Endothelial cell of umbilical vein (primary cell): ENCODE data around the gene TJP3. TPM values are rescaled to one million over a fixed set of nuclear protein-coding genes. Genes with fewer than 3 reads are reported as not detected.

Source experiments
- BruUV-seq: library from RNA; stranded (reverse); fragments of 400-500 nt; replicated peaks from 2 replicates; lab custom pipeline; 2021; lab: Mats Ljungman, UMichigan
- CTCF ChIA-PET: fragments of 300-600, 350-600 bp; sonication (Branson Sonifier 250); formaldehyde crosslinking; loops from one replicate; lab custom pipeline; 2021; ENCODE audit warnings: antibody characterized with exemption, inconsistent platforms; lab: Charles Lee
- POLR2A ChIA-PET: fragments of 300-600, 350-600 bp; sonication (Branson Sonifier 250); formaldehyde crosslinking; loops from one replicate; lab custom pipeline; 2021; ENCODE audit warnings: antibody characterized with exemption, inconsistent platforms; lab: Charles Lee
- DNase-seq: peaks from one replicate; pipeline ENCODE4 v3.0.0-alpha.2; 2011; ENCODE audit warnings: low read depth, low spot score
- FAIRE-seq: peaks from 2 replicates; lab custom pipeline; 2011; peaks lifted over from hg19 to GRCh38; lab: Jason Lieb, UNC
- H2AFZ ChIP-seq: 2 replicates; pipeline ENCODE4 v1.6.0; 2012; ENCODE audit warnings: low read depth, low read length, control low read depth, inconsistent platforms
- H3K27ac ChIP-seq: 2 replicates; pipeline ENCODE4 v1.5.1; 2011; ENCODE audit warnings: low read depth, mild to moderate bottlenecking, control low read depth, low read length, moderate library complexity; ENCODE audit not compliant: insufficient read depth
- H3K27me3 ChIP-seq, 2 experiments: 2 replicates each; pipeline versions ENCODE4 v1.6.0 to v1.6.1; 2011; ENCODE audit warnings: low read length in 2 of 2, mixed read lengths in 1 of 2; ENCODE audit not compliant: control insufficient read depth in 2 of 2, insufficient read depth in 2 of 2
- H3K36me3 ChIP-seq, 2 experiments: 2 replicates in 1 of 2; 3 replicates in 1 of 2; pipeline ENCODE4 v1.5.1; 2011; ENCODE audit warnings: low read length in 2 of 2, mild to moderate bottlenecking in 1 of 2, moderate library complexity in 1 of 2; ENCODE audit not compliant: control insufficient read depth in 2 of 2, insufficient read depth in 2 of 2; ENCODE audit errors: extremely low read depth in 1 of 2
- H3K4me1 ChIP-seq: 3 replicates; pipeline ENCODE4 v1.5.1; 2011; ENCODE audit warnings: mild to moderate bottlenecking, low read length; ENCODE audit not compliant: control insufficient read depth, insufficient read depth; ENCODE audit errors: extremely low read depth
- H3K4me2 ChIP-seq: 2 replicates; pipeline ENCODE4 v1.6.1; 2011; ENCODE audit warnings: low read length, control low read depth, mixed read lengths; ENCODE audit not compliant: insufficient read depth
- H3K4me3 ChIP-seq, 3 experiments: fragments of 200-600 bp in 1 of 3; sonication (generic), shearing (Covaris generic) in 1 of 3; replicated peaks in 1 of 3; 2 replicates each; pipeline ENCODE4 v1.5.1; 2011 to 2016; ENCODE audit warnings: control low read depth in 3 of 3, low read length in 3 of 3, mild to moderate bottlenecking in 2 of 3, inconsistent platforms in 1 of 3, low read depth in 1 of 3, moderate library complexity in 1 of 3; ENCODE audit not compliant: insufficient read depth in 1 of 3
- H3K79me2 ChIP-seq: 2 replicates; pipeline ENCODE4 v1.6.0; 2012; ENCODE audit warnings: low read length, inconsistent platforms; ENCODE audit not compliant: control insufficient read depth, insufficient read depth
- H3K9ac ChIP-seq: replicated peaks from 2 replicates; pipeline ENCODE3; 2011; ENCODE audit warnings: low read length, control low read depth; ENCODE audit not compliant: insufficient read depth; ENCODE audit errors: extremely low read depth
- H3K9me1 ChIP-seq: replicated peaks from 3 replicates; pipeline ENCODE4 v1.6.0; 2011; ENCODE audit warnings: mild to moderate bottlenecking, low read length; ENCODE audit not compliant: control insufficient read depth, insufficient read depth; ENCODE audit errors: extremely low read depth
- H3K9me3 ChIP-seq: replicated peaks from 2 replicates; pipeline ENCODE4 v1.5.1; 2012; ENCODE audit warnings: low read length, inconsistent platforms; ENCODE audit not compliant: control insufficient read depth, insufficient read depth
- H4K20me1 ChIP-seq: replicated peaks from 2 replicates; pipeline ENCODE3; 2011; ENCODE audit warnings: mild to moderate bottlenecking, low read length; ENCODE audit not compliant: control insufficient read depth, insufficient read depth; ENCODE audit errors: extremely low read depth
- EZH2 ChIP-seq: IDR thresholded peaks from 2 replicates; pipeline ENCODE4 v1.6.1; 2012; ENCODE audit warnings: borderline replicate concordance, low read depth, mild to moderate bottlenecking, moderate library complexity, low read length, inconsistent platforms; ENCODE audit not compliant: severe bottlenecking
- GATA2 ChIP-seq: IDR thresholded peaks from 2 replicates; pipeline ENCODE4 v1.7.0; 2011; ENCODE audit warnings: low read depth, mild to moderate bottlenecking, moderate library complexity, mixed read lengths, low read length; ENCODE audit not compliant: insufficient read length, insufficient read depth
- dilution Hi-C: fragments of 300-500 bp; cut with MboI; formaldehyde crosslinking; loops from one replicate; pipeline ENCODE4 v1.15.0; 2019; ENCODE audit warnings: low sequenced_read_pairs; ENCODE audit not compliant: extremely low pct_ligation_motif_present
- intact Hi-C: fragments of 100-400 bp; cut with micrococcal nuclease; formaldehyde crosslinking; loops from one replicate; pipeline ENCODE4 v1.10.0; 2022
- polyA plus RNA-seq, 4 experiments: library from polyadenylated mRNA; depleted of rRNA in 3 of 4; stranded (reverse) in 3 of 4; unstranded in 1 of 4; fragments of >200 nt; gene quantifications; 2 replicates each; pipeline versions ENCODE4 v1.2.1 to v1.2.3, GENCODE V29; 2011 to 2012; ENCODE audit warnings: missing spikeins in 1 of 4
- total RNA-seq: library from RNA; stranded (reverse); gene quantifications from 2 replicates; pipeline ENCODE4 v1.2.3, GENCODE V29; 2021

The TJP3 gene
- total and polyA plus RNA-seq, 2 donors (not counting 3 experiments of a cell fraction or from before 2014, with no cell fraction given): 0.10 TPM; not detected in 1

GRCh38 chr19:3775831-3776230 lies 67.6 kb downstream of the TJP3 start:
- BruUV-seq: no TSS peak
- Histone ChIP-seq H4K20me1 (no peaks in the 10 kb centered on the region), H2AFZ (no peak overlapping the region), H3K27ac (no peak overlapping the region), H3K9me1 (no peaks in the 10 kb centered on the region), H3K4me2 (no peak overlapping the region), H3K4me3 (no peak overlapping the region), H3K9me3 (no peaks in the 10 kb centered on the region), H3K4me1 (no peaks in the 10 kb centered on the region), H3K9ac (no peak overlapping the region), H3K79me2 (no peaks in the 10 kb centered on the region), H3K27me3 (no peaks in the 10 kb centered on the region), H3K36me3 (no peaks in the 10 kb centered on the region)
- intact Hi-C loops: no loop called here
- FAIRE-seq (no peak), DNase-seq (no peak)
- dilution Hi-C loops: no loop called here
- POLR2A ChIA-PET: no interaction called here
- TF ChIP-seq GATA2: no peak
- CTCF ChIA-PET: no interaction called here

DNA sequence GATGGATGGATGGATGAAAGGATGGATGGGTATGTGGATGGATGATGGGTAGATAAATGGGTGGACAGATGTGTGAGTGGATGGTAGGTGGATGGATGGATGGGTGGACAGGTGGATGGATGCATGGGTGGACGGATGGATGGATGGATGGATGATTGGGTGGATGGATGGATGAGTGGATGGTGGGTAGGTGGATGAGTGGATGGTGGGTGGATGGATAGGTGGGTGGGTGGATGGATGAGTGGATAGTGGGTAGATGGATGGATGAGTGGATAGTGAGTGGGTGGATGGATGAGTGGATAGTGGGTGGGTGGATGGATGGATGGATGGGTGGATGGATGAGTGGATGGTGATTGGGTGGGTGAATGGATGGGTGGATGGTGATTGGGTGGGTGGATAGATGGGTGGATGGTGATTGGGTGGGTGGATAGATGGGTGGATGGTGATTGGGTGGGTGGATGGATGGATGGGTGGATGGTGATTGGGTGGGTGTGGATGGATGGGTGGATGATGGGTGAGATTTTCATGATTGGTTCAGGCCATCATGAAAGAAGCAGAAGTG lies 68.4 kb downstream of the TJP3 start:
- intact Hi-C loops (no loop called here), dilution Hi-C loops (no loop called here)

More for the DNA sequence above, 68.4 kb downstream of the TJP3 start:
- FAIRE-seq: no peak
- H3K4me3 ChIP-seq: no peak overlapping the region
- H4K20me1 ChIP-seq: no peaks in the 10 kb centered on the region
- no peaks in the 10 kb centered on the region for H3K9me1 ChIP-seq
- H3K79me2 ChIP-seq: no peaks in the 10 kb centered on the region
- no peak for TF ChIP-seq EZH2
- ChIA-PET POLR2A (no interaction called here), CTCF (no interaction called here)
- no peaks in the 10 kb centered on the region for H3K27me3 ChIP-seq
- H3K9ac ChIP-seq: no peak overlapping the region
- H2AFZ ChIP-seq: no peak overlapping the region
- H3K36me3 ChIP-seq: no peaks in the 10 kb centered on the region
- no peaks in the 10 kb centered on the region for H3K9me3 ChIP-seq
- no peaks in the 10 kb centered on the region for H3K4me1 ChIP-seq
- no TSS peak for BruUV-seq
- no peak overlapping the region for H3K27ac ChIP-seq
- H3K4me2 ChIP-seq: no peak overlapping the region
- DNase-seq: no peak
